GM19025 (cell line): ENCODE results near the gene KCNQ2.

Experiments used
- ATAC-seq: cut with Tn5 transposase; IDR thresholded peaks from one replicate; pipeline ENCODE4 v1.9.1; 2021; ENCODE audit warnings: mild to moderate bottlenecking, low read depth, moderate library complexity; ENCODE audit not compliant: unreplicated experiment

Gene KCNQ2

GRCh38 chr20:63351326-63351700 is 121.1 kb downstream of the KCNQ2 start:
- ATAC-seq: no peak

DNA sequence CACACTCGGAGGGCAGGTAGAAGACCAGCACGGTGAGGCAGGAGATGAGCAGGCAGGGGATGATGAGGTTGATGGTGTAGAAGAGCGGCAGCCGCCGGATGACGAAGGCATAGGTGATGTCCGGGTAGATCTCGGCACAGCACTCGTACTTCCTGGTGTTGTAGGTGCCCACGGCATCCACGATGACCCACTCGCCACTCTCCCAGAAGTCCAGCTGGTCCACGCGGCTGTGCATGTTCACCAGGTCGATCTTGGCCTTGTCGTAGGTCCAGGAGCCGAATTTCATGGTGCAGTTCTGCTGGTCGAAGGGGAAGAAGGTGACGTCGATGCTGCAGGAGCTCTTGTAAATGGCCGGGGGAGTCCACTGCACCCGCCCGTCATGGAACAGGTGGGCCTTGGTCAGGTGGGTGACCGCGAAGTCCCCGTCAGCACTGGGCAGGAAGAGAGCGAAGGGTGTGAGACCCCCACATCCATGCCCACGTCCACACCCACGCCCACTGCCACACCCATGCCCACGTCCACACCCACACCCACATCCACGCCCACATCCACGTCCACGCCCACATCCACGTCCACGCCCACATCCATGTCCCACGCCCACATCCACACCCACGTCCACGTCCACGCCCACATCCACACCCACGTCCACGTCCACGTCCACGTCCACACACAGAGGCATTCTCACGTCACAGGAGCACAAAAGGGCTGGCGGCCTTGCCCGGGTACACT is 121.7 kb downstream of the KCNQ2 start:
- ATAC-seq: no peak
